Small intestine (tissue), 7 donors: ENCODE measurements around the gene KAZALD1. TPM values are rescaled to one million over a fixed set of nuclear protein-coding genes. Genes with fewer than 3 reads are reported as not detected.

ENCODE experiments used
- DNase-seq, 2 donors: peaks; one replicate each; pipeline versions ENCODE4 v3.0.0 to v3.0.0-alpha.2; 2013
- FAIRE-seq: peaks from 2 replicates; lab custom pipeline; 2012; peaks lifted over from hg19 to GRCh38; lab: Jason Lieb, UNC
- H3K27ac ChIP-seq, 3 donors: one replicate each; pipeline ENCODE4 v1.5.1; 2013; ENCODE audit warnings: low read length in 2 of 3, mild to moderate bottlenecking in 2 of 3, control low read depth in 1 of 3, inconsistent platforms in 1 of 3, low read depth in 1 of 3, moderate library complexity in 1 of 3
- H3K27me3 ChIP-seq, 3 donors: one replicate each; pipeline ENCODE4 v1.6.1; 2013; ENCODE audit warnings: low read length in 3 of 3, inconsistent platforms in 1 of 3; ENCODE audit not compliant: control insufficient read depth in 3 of 3, insufficient read depth in 3 of 3
- H3K36me3 ChIP-seq, 3 donors: one replicate each; pipeline ENCODE4 v1.6.1; 2013; ENCODE audit warnings: low read length in 3 of 3, inconsistent platforms in 1 of 3, low read depth in 1 of 3, mild to moderate bottlenecking in 1 of 3, moderate library complexity in 1 of 3; ENCODE audit not compliant: control insufficient read depth in 3 of 3, insufficient read depth in 2 of 3
- H3K4me1 ChIP-seq, 3 donors: one replicate each; pipeline ENCODE4 v1.6.1; 2013; ENCODE audit warnings: low read length in 2 of 3, inconsistent platforms in 1 of 3, low read depth in 1 of 3, mild to moderate bottlenecking in 1 of 3, moderate library complexity in 1 of 3; ENCODE audit not compliant: control insufficient read depth in 3 of 3, insufficient read depth in 2 of 3
- H3K4me3 ChIP-seq, 3 donors: one replicate each; pipeline ENCODE4 v1.5.1; 2013; ENCODE audit warnings: low read length in 3 of 3, control low read depth in 1 of 3, inconsistent platforms in 1 of 3, low read depth in 1 of 3, mild to moderate bottlenecking in 1 of 3, moderate library complexity in 1 of 3
- H3K9me3 ChIP-seq, 2 donors: one replicate each; pipeline ENCODE4 v1.6.1; 2013; ENCODE audit warnings: low read depth in 1 of 2, low read length in 1 of 2; ENCODE audit not compliant: control insufficient read depth in 2 of 2, insufficient read depth in 1 of 2
- WGBS, 3 donors: extraction: QIAGEN DNeasy Blood & Tissue Kit; methylation state at CpG; one replicate each; pipeline ENCODE4 v1.1.7; 2013; 5-methylcytosine and 5-hydroxymethylcytosine counted together
- polyA plus RNA-seq, 4 donors: library from polyadenylated mRNA; stranded (reverse) in 3 of 4; unstranded in 1 of 4; fragments of 200-250 nt in 3 of 4; fragments of 120-200 nt in 1 of 4; gene quantifications; one replicate each; pipeline versions ENCODE4 v1.2.1 to v1.2.3, GENCODE V29; 2013
- donor health status: healthy with polysubstance abuse.
- donor health status: control.
- donor health status: control.
- donor health status: Bipolar disorder and iron deficiency.
- donor health status: healthy.

The KAZALD1 gene
- polyA plus RNA-seq, 4 donors, result 8.1 to 76.0 (median 33.1) TPM

- DNase-seq (no peak), FAIRE-seq (no peak)
- H3K4me1 ChIP-seq, result peaks cover 0 to 56% (median 2%) of the 10 kb centered on the region in 3 donors
- 30 to 43% (median 38%) methylated on average over 2 of the region's 2 CpGs for WGBS, 3 donors
- peaks cover 0 to 4% (median 0%) of the 10 kb centered on the region in 3 donors for H3K27me3 ChIP-seq
- H3K36me3 ChIP-seq, result peaks cover 4 to 55% (median 28%) of the 10 kb centered on the region in 3 donors
- H3K4me3 ChIP-seq, result no peak overlapping the region
- peak overlapping the region in 2 of 3 donors; percentile 45 to 96 for H3K27ac ChIP-seq
- H3K9me3 ChIP-seq, result no peaks in the 10 kb centered on the region
These were observed 20.9 kb upstream of the KAZALD1 start for GRCh38 chr10:101040851-101041250.

GRCh38 chr10:101041252-101041761, 20.5 kb upstream of the KAZALD1 start:
- Histone ChIP-seq H3K4me1 (peaks cover 0 to 52% (median 2%) of the 10 kb centered on the region in 3 donors), H3K9me3 (no peaks in the 10 kb centered on the region), H3K27ac (peak overlapping the region in 2 of 3 donors; percentile 84 to 96), H3K27me3 (peaks cover 0 to 7% (median 0%) of the 10 kb centered on the region in 3 donors), H3K36me3 (peaks cover 4 to 51% (median 23%) of the 10 kb centered on the region in 3 donors), H3K4me3 (no peak overlapping the region)
- FAIRE-seq (no peak), DNase-seq (peak; percentile 91 to 92)
- 19 to 22% (median 21%) methylated on average over 5 to 6 of the region's 6 CpGs for WGBS, 3 donors

GRCh38 chr10:101042118-101042517, 19.7 kb upstream of the KAZALD1 start:
- peaks cover 4 to 42% (median 20%) of the 10 kb centered on the region in 3 donors for H3K36me3 ChIP-seq
- peak overlapping the region; percentile 84 to 96 (median 93) for H3K27ac ChIP-seq
- H3K4me1 ChIP-seq, result peaks cover 0 to 44% (median 2%) of the 10 kb centered on the region in 3 donors
- no peak for DNase-seq
- no peaks in the 10 kb centered on the region for H3K9me3 ChIP-seq
- H3K4me3 ChIP-seq, result peak overlapping the region in 1 of 3 donors; percentile 59
- peaks cover 0 to 15% (median 5%) of the 10 kb centered on the region in 3 donors for H3K27me3 ChIP-seq
- 55 to 68% (median 61%) methylated on average over 4 of the region's 4 CpGs for WGBS, 3 donors
- no peak for FAIRE-seq

GRCh38 chr10:101042667-101043362, 19.0 kb upstream of the KAZALD1 start:
- DNase-seq (peak; percentile 98 to 99), FAIRE-seq (no peak)
- H3K27ac ChIP-seq, result peak overlapping the region; percentile 84 to 96 (median 93)
- peak overlapping the region; percentile 9 to 59 (median 45) for H3K4me3 ChIP-seq
- peaks cover 0 to 22% (median 8%) of the 10 kb centered on the region in 3 donors for H3K27me3 ChIP-seq
- no peaks in the 10 kb centered on the region for H3K9me3 ChIP-seq
- 1 to 4% (median 3%) methylated on average over 40 of the region's 40 CpGs for WGBS, 3 donors
- peaks cover 0 to 37% (median 2%) of the 10 kb centered on the region in 3 donors for H3K4me1 ChIP-seq
- peaks cover 0 to 35% (median 16%) of the 10 kb centered on the region in 3 donors for H3K36me3 ChIP-seq

- WGBS, 3 donors, result 19 to 21% (median 19%) methylated on average over 2 of the region's 2 CpGs
- peak overlapping the region; percentile 84 to 96 (median 93) for H3K27ac ChIP-seq
- peaks cover 0 to 27% (median 10%) of the 10 kb centered on the region in 3 donors for H3K27me3 ChIP-seq
- peaks cover 0 to 30% (median 13%) of the 10 kb centered on the region in 3 donors for H3K36me3 ChIP-seq
- no peak for FAIRE-seq
- no peaks in the 10 kb centered on the region for H3K9me3 ChIP-seq
- peaks cover 0 to 39% (median 2%) of the 10 kb centered on the region in 3 donors for H3K4me1 ChIP-seq
- H3K4me3 ChIP-seq, result peak overlapping the region; percentile 9 to 59 (median 45)
- peak in 1 of 2 donors; percentile 29 for DNase-seq
These were observed 18.5 kb upstream of the KAZALD1 start for GRCh38 chr10:101043363-101043707.

- Histone ChIP-seq H3K36me3 (peaks cover 0 to 23% (median 8%) of the 10 kb centered on the region in 3 donors), H3K4me1 (peaks cover 0 to 42% (median 2%) of the 10 kb centered on the region in 3 donors), H3K27ac (no peak overlapping the region), H3K27me3 (peaks cover 0 to 35% (median 17%) of the 10 kb centered on the region in 3 donors), H3K4me3 (no peak overlapping the region), H3K9me3 (no peaks in the 10 kb centered on the region)
- DNase-seq (no peak), FAIRE-seq (no peak)
- 74 to 83% (median 77%) methylated on average over 2 of the region's 2 CpGs for WGBS, 3 donors
These were observed 17.7 kb upstream of the KAZALD1 start for GRCh38 chr10:101044117-101044516.

DNA sequence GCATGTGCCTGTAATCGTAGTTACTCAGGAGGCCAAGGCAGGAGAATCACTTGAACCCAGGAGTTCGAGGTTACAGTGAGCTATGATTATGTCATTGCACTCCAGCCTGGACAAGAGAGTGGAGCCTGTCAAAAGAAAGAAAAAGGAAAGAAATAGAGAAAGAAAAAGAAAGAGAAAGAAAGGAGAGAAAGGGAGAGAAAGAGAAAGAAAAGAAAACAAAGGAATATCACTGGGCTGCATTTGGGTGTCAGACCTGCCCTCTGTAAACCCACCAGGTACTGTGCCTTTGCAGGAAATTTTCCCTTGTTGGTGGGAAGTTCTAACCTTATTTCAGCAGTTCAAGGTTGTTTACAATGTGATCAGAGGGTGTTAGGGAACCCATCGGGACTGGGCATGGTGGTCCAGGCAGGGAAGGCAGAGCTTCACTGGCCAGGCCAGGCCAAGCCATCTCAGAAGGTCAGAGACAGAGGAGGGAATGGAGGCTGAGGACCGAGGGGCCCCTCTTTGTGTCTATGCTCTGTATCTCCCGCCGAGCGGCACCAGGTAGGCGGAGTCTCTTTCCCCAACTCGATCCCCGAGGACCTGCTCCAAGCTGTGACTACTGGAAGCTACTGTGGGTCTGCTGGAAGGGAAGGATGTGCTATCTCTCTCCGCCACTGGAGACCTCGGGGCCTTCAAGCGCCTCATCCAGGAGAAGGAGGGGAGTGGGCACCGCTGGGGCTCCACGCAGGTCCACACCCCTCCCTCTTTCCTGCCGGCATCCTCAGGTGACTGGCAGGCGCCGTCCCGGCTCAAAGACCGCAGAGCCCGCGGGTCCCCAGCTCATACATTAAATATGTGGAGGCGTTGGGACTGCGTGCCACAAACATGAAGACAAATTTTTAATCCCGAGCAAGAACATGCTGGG, 15.2 kb upstream of the KAZALD1 start:
- peaks cover 0 to 38% (median 2%) of the 10 kb centered on the region in 3 donors for H3K4me1 ChIP-seq
- 23 to 39% (median 28%) methylated on average over 25 of the region's 25 CpGs for WGBS, 3 donors
- FAIRE-seq, result no peak
- DNase-seq, result no peak
- H3K27ac ChIP-seq, result no peak overlapping the region
- H3K36me3 ChIP-seq, result peaks cover 0 to 1% (median 0%) of the 10 kb centered on the region in 3 donors
- H3K9me3 ChIP-seq, result no peaks in the 10 kb centered on the region
- peaks cover 0 to 56% (median 21%) of the 10 kb centered on the region in 3 donors for H3K27me3 ChIP-seq
- H3K4me3 ChIP-seq, result no peak overlapping the region

GRCh38 chr10:101047268-101047667, 14.5 kb upstream of the KAZALD1 start:
- Histone ChIP-seq H3K36me3 (no peaks in the 10 kb centered on the region), H3K4me3 (no peak overlapping the region), H3K9me3 (no peaks in the 10 kb centered on the region), H3K27ac (no peak overlapping the region), H3K4me1 (peaks cover 0 to 31% (median 2%) of the 10 kb centered on the region in 3 donors), H3K27me3 (peaks cover 0 to 56% (median 21%) of the 10 kb centered on the region in 3 donors)
- FAIRE-seq, result no peak
- DNase-seq, result no peak
- 25 to 42% (median 34%) methylated on average over 16 of the region's 16 CpGs for WGBS, 3 donors
